A549 (cell line): ENCODE results near the gene SUGCT. TPM values are rescaled to one million over a fixed set of nuclear protein-coding genes. Genes with fewer than 3 reads are reported as not detected.

Source experiments
- ATAC-seq, 2 experiments: fragments of 200-7000 bp in 1 of 2; fragments of >200 bp in 1 of 2; cut with Nextera tagmentation in 1 of 2; cut with Tn5 transposase in 1 of 2; 3 replicates each; pipeline versions ENCODE4 v1.8.0 to v1.9.1; 2018 to 2020; ENCODE audit warnings: mild to moderate bottlenecking in 1 of 2, moderate library complexity in 1 of 2
- CTCF ChIA-PET: fragments of 300-600 bp; sonication (Branson Sonifier 250); formaldehyde crosslinking; extraction: SDS; loops from one replicate; lab custom pipeline; 2021; ENCODE audit warnings: antibody characterized with exemption, inconsistent platforms; lab: Yijun Ruan, JAX
- POLR2A ChIA-PET: fragments of 350-600 bp; formaldehyde crosslinking; extraction: SDS; loops from one replicate; lab custom pipeline; 2021; ENCODE audit warnings: antibody characterized with exemption, inconsistent platforms; lab: Yijun Ruan, JAX
- DNase-seq, 2 experiments: peaks; one replicate each; pipeline versions ENCODE4 v3.0.0 to v3.0.0-alpha.2; 2011 to 2016; ENCODE audit warnings: low read depth in 1 of 2, low spot score in 1 of 2
- FAIRE-seq: peaks from 2 replicates; lab custom pipeline; 2011; peaks lifted over from hg19 to GRCh38; lab: Jason Lieb, UNC
- H3K27ac ChIP-seq, 2 experiments: fragments of >200 bp; sonication (Bioruptor Twin); formaldehyde crosslinking; 3 replicates each; pipeline ENCODE4 v1.5.1; 2016 to 2017
- H3K4me1 ChIP-seq: fragments of >200 bp; sonication (Bioruptor Twin); formaldehyde crosslinking; 3 replicates; pipeline ENCODE4 v1.6.1; 2016
- H3K4me2 ChIP-seq: fragments of >200 bp; sonication (Bioruptor Twin); formaldehyde crosslinking; 3 replicates; pipeline ENCODE4 v1.6.1; 2016
- H3K4me3 ChIP-seq: fragments of >200 bp; sonication (Bioruptor Twin); formaldehyde crosslinking; 3 replicates; pipeline ENCODE4 v1.5.1; 2016
- H3K9me3 ChIP-seq: fragments of >200 bp; sonication (Bioruptor Twin); formaldehyde crosslinking; 3 replicates; pipeline ENCODE4 v1.6.1; 2016
- CBX2 ChIP-seq: fragments of 200-600 bp; sonication (generic); IDR thresholded peaks from 2 replicates; pipeline ENCODE4 v1.6.1; 2016; ENCODE audit warnings: low read depth, mild to moderate bottlenecking, borderline replicate concordance
- CBX8 ChIP-seq: fragments of 200-600 bp; sonication (generic); IDR thresholded peaks from 2 replicates; pipeline ENCODE4 v1.6.1; 2016
- E2F6 ChIP-seq: IDR thresholded peaks from 2 replicates; pipeline ENCODE4 v1.6.1; 2012; ENCODE audit warnings: low read depth, borderline replicate concordance
- EHF ChIP-seq: fragments of 250-450 bp; sonication (Bioruptor Pico); IDR thresholded peaks from 2 replicates; pipeline ENCODE4 v1.5.0; 2020; ENCODE audit warnings: mild to moderate bottlenecking
- EP300 ChIP-seq, 2 experiments: fragments of >200 bp; sonication (Bioruptor Twin); formaldehyde crosslinking; IDR thresholded peaks; 2 replicates in 1 of 2; 3 replicates in 1 of 2; pipeline ENCODE4 v1.6.1; 2016 to 2017
- ESRRA ChIP-seq: fragments of 150-350 bp; IDR thresholded peaks from 2 replicates; pipeline ENCODE4 v1.6.1; 2014; ENCODE audit warnings: mild to moderate bottlenecking, low read length, borderline replicate concordance
- FOSL2 ChIP-seq, 2 experiments: fragments of 450-650 bp in 1 of 2; fragments of >200 bp in 1 of 2; sonication (Bioruptor Twin) in 1 of 2; formaldehyde crosslinking; IDR thresholded peaks; 2 replicates each; pipeline versions ENCODE4 v1.5.0 to v1.6.1; 2016 to 2020; ENCODE audit warnings: mild to moderate bottlenecking in 1 of 2, moderate library complexity in 1 of 2
- HDAC2 ChIP-seq: fragments of 200-600 bp; sonication (generic); IDR thresholded peaks from 2 replicates; pipeline ENCODE4 v1.6.1; 2016
- HEYL ChIP-seq: fragments of 250-450 bp; sonication (Bioruptor Pico); IDR thresholded peaks from 2 replicates; pipeline ENCODE4 v1.8.0; 2021; ENCODE audit warnings: mild to moderate bottlenecking, moderate library complexity
- HMGXB4 ChIP-seq: fragments of 250-450 bp; sonication (Bioruptor Pico); IDR thresholded peaks from 2 replicates; pipeline ENCODE4 v1.5.0; 2021; ENCODE audit warnings: mild to moderate bottlenecking, moderate library complexity, borderline replicate concordance
- HOXB5 ChIP-seq: fragments of 250-450 bp; sonication (Bioruptor Pico); IDR thresholded peaks from 2 replicates; pipeline ENCODE4 v1.5.0; 2020; ENCODE audit warnings: mild to moderate bottlenecking, moderate library complexity
- JUNB ChIP-seq: fragments of >200 bp; sonication (Bioruptor Twin); formaldehyde crosslinking; IDR thresholded peaks from 2 replicates; pipeline ENCODE4 v1.6.1; 2016
- KDM5A ChIP-seq: fragments of 200-600 bp; sonication (generic); IDR thresholded peaks from 2 replicates; pipeline ENCODE4 v1.6.1; 2016; ENCODE audit warnings: antibody characterized with exemption, mild to moderate bottlenecking
- MAX ChIP-seq: IDR thresholded peaks from 2 replicates; pipeline ENCODE4 v1.6.1; 2012
- NR3C1 ChIP-seq: fragments of >200 bp; sonication (Bioruptor Twin); formaldehyde crosslinking; IDR thresholded peaks from 3 replicates; pipeline ENCODE4 v1.6.1; 2017
- RAD21 ChIP-seq, 2 experiments: fragments of >200 bp in 1 of 2; sonication (Bioruptor Twin) in 1 of 2; formaldehyde crosslinking in 1 of 2; IDR thresholded peaks in 1 of 2; conservative IDR thresholded peaks in 1 of 2; 2 replicates in 1 of 2; 3 replicates in 1 of 2; pipeline ENCODE4 v1.6.1; 2012 to 2018; ENCODE audit warnings: inconsistent platforms in 1 of 2
- RARB ChIP-seq: fragments of 250-450 bp; sonication (Bioruptor Pico); IDR thresholded peaks from 2 replicates; pipeline ENCODE4 v1.8.0; 2021; ENCODE audit warnings: mild to moderate bottlenecking, moderate library complexity
- RCOR1 ChIP-seq: fragments of 150-350 bp; IDR thresholded peaks from 2 replicates; pipeline ENCODE4 v1.6.1; 2014; ENCODE audit warnings: antibody characterized with exemption, low read length, low read depth
- SREBF2 ChIP-seq: fragments of 450-650 bp; IDR thresholded peaks from 2 replicates; pipeline ENCODE4 v1.6.1; 2014; ENCODE audit warnings: mild to moderate bottlenecking, moderate library complexity
- TP53 ChIP-seq: fragments of 250-450 bp; sonication (Bioruptor Pico); IDR thresholded peaks from 2 replicates; pipeline ENCODE4 v1.5.0; 2021; ENCODE audit warnings: mild to moderate bottlenecking, moderate library complexity
- WGBS: methylation state at CpG from one replicate; pipeline ENCODE4 v1.1.6; 2017; ENCODE audit errors: missing lambda C conversion rate; 5-methylcytosine and 5-hydroxymethylcytosine counted together
- polyA plus RNA-seq, 4 experiments: library from polyadenylated mRNA; depleted of rRNA in 3 of 4; stranded (reverse); fragments of >200 nt; fragmentation: RNase III in 1 of 4; extraction: RNeasy Plus Mini Kit Qiagen cat#74134 plus additional on column Dnase treatment in 1 of 4; gene quantifications; 2 replicates in 3 of 4; 3 replicates in 1 of 4; pipeline ENCODE4 v1.2.3, GENCODE V29; 2011 to 2017
- TF ChIP-seq, protein P1 (sequence below): fragments of >200 bp; sonication (Bioruptor Twin); formaldehyde crosslinking; IDR thresholded peaks from 2 replicates; pipeline ENCODE4 v1.6.1; 2016

The SUGCT gene
- polyA plus RNA-seq, 2 of the 4 experiments (the other 2 are of a cell fraction) = 1.4 to 1.6 TPM

DNA sequence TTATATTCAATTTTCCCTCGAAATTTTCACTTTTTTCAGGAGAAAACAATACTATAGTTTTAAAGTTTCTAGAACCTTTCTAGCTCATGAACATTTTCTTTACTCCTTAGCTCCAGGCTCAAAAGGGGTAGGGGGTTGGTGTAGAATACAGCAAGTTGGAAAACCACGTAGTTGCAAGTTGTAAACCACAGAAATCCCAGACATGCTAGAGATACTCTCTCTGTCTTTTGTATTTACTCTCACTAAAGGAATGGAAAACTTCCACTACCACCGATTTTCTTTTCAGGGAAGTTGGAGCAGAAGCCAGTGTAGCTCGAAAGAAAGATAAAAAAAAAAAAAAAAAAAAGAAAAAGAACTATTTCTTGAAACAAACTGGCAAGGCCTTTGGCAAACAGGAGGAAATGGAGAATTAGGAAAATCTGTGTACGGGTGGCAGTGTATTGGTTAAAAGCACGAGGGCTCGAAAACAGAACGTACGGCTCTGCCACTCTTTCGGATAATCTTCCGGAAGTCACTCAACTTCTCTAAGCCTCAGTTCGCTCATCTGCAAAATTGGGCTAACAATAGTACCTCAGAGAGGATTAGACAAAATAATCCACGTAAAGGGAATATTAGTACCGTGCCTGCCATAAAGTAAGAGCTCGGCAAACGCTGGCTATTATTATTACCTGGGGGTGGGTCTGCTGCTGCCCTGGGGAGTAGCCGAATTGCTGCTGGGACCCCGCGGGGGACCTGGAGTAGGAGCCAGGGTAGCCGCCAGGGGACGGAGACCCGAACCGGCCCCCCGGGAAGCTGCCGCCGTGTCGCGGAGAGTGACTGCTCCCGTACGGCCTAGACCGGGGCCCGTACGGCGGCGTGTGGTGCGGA is 1.0 kb upstream of the SUGCT start:
- peak in 1 of 2 experiments; percentile 36 for DNase-seq
- WGBS = under 1% methylated on average over 32 of the region's 36 CpGs
- H3K27ac ChIP-seq = peak overlapping the region; percentile 83 to 91
- peak; percentile 82 to 85; a peak in 5 of 6 replicates for ATAC-seq
- no peak for FAIRE-seq
- peaks cover 13% of the 10 kb centered on the region; the same call in 2 of the 3 replicates for H3K4me1 ChIP-seq
- no peaks in the 10 kb centered on the region for H3K9me3 ChIP-seq
- H3K4me3 ChIP-seq = peak overlapping the region; percentile 94
- H3K4me2 ChIP-seq = peak overlapping the region; percentile 95
- POLR2A ChIA-PET = interaction anchor here (0.6 to 1.2 kb wide), 5 partner anchors 16 to 511 kb away, joined by 3 to 6 read pairs (median 3); partner anchors contain the start of gene RALA
- no peak for TF ChIP-seq RAD21 (conservative IDR thresholded peaks at IDR 0.05 in 1 of 2, IDR thresholded peaks at IDR 0.05 in 1 of 2)
- TF ChIP-seq, protein P1, sequence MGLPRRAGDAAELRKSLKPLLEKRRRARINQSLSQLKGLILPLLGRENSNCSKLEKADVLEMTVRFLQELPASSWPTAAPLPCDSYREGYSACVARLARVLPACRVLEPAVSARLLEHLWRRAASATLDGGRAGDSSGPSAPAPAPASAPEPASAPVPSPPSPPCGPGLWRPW = no peak
- TF ChIP-seq EP300 (IDR thresholded peaks at IDR 0.05) = no peak
- no peak for TF ChIP-seq CBX8
- no peak for TF ChIP-seq HOXB5 (CRISPR knock-in tag)
- TF ChIP-seq CBX2 = no peak
- TF ChIP-seq MAX = no peak
- TF ChIP-seq ESRRA = no peak
- TF ChIP-seq HDAC2 = no peak
- TF ChIP-seq SREBF2 = no peak
- TF ChIP-seq RARB (CRISPR knock-in tag) = no peak
- TF ChIP-seq, all 56 proteins: peak for 0
- CTCF ChIA-PET = interaction anchor here (0.6 to 3.1 kb wide), 20 partner anchors 9 to 555 kb away, joined by 3 to 12 read pairs (median 5); no protein-coding TSS in a partner anchor

GRCh38 chr7:40135317-40135610 is 459 bp downstream of the SUGCT start:
- no peak for ATAC-seq

More at GRCh38 chr7:40135317-40135610, 459 bp downstream of the SUGCT start:
- Histone ChIP-seq H3K4me2 (peak overlapping the region; percentile 77), H3K4me1 (peaks cover 13% of the 10 kb centered on the region; the same call in 2 of the 3 replicates), H3K4me3 (peak overlapping the region; percentile 94), H3K27ac (peak overlapping the region; percentile 83 to 91; a peak in 5 of 6 replicates), H3K9me3 (no peaks in the 10 kb centered on the region)
- POLR2A ChIA-PET = interaction anchor here (1.2 to 1.3 kb wide), 2 partner anchors 239 to 1570 kb away, joined by 3 to 6 read pairs; no protein-coding TSS in a partner anchor
- WGBS = 77% methylated on average over 15 of the region's 17 CpGs
- CTCF ChIA-PET = interaction anchor here (0.6 to 3.0 kb wide), 19 partner anchors 9 to 557 kb away, joined by 3 to 11 read pairs (median 4); no protein-coding TSS in a partner anchor
- TF ChIP-seq NR3C1 (no peak), FOSL2 (IDR thresholded peaks at IDR 0.05) (no peak), FOSL2 (CRISPR knock-in tag; IDR thresholded peaks at IDR 0.05) (no peak), TP53 (CRISPR knock-in tag) (no peak), KDM5A (no peak), SREBF2 (no peak), EHF (CRISPR knock-in tag) (no peak), E2F6 (no peak), HMGXB4 (no peak), HEYL (CRISPR knock-in tag) (no peak), JUNB (no peak), RCOR1 (no peak)
- TF ChIP-seq, protein P1 = no peak
- FAIRE-seq (no peak), DNase-seq (no peak)
